Transverse colon (tissue), 4 donors: ENCODE data around the gene KCNJ5.

Experiments used
- EP300 ChIP-seq: sonication (generic); formaldehyde crosslinking; IDR thresholded peaks from one replicate; pipeline ENCODE4 v1.6.1; 2017; ENCODE audit warnings: antibody characterized with exemption, low read depth
- POLR2A ChIP-seq: fragments of 450-650 bp; IDR thresholded peaks from one replicate; pipeline ENCODE4 v1.6.1; 2016; ENCODE audit warnings: antibody characterized with exemption, mild to moderate bottlenecking, moderate library complexity
- POLR2AphosphoS5 ChIP-seq, 3 donors: sonication (generic); formaldehyde crosslinking; IDR thresholded peaks; one replicate each; pipeline ENCODE4 v1.6.1; 2016; ENCODE audit warnings: antibody characterized with exemption in 3 of 3
- TF ChIP-seq, protein P1 (sequence below), 5 experiments: fragments of 200-600 bp in 3 of 5; fragments of 450-650 bp in 2 of 5; sonication (generic) in 3 of 5; IDR thresholded peaks; 1 replicate in 2 of 5; 2 replicates in 3 of 5; pipeline ENCODE4 v1.5.1; 2016 to 2017; ENCODE audit warnings: antibody characterized with exemption in 5 of 5, inconsistent platforms in 3 of 5, mild to moderate bottlenecking in 2 of 5, moderate library complexity in 1 of 5

DNA sequence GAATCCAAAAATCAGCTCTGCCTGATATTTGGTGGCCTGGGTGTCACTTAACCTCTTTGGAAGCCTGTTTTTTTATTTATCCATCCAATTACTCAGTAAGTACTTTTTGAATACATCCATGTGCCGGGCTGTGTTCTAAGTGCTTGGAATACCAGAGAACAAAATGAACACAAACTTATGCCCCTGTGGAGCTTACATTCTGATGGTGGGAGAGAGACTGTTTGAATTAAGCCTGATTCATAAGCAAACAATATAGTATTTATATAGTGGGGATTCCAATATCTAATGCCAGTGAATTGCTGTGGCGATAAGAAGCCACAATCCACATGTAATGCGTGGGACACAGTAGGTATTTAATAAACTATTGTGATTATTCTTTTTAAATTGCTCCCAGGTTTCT, 19.4 kb downstream of the KCNJ5 start:
- TF ChIP-seq POLR2A (no peak), EP300 (no peak), POLR2AphosphoS5 (IDR thresholded peaks at IDR 0.05) (no peak)
- TF ChIP-seq, protein P1, sequence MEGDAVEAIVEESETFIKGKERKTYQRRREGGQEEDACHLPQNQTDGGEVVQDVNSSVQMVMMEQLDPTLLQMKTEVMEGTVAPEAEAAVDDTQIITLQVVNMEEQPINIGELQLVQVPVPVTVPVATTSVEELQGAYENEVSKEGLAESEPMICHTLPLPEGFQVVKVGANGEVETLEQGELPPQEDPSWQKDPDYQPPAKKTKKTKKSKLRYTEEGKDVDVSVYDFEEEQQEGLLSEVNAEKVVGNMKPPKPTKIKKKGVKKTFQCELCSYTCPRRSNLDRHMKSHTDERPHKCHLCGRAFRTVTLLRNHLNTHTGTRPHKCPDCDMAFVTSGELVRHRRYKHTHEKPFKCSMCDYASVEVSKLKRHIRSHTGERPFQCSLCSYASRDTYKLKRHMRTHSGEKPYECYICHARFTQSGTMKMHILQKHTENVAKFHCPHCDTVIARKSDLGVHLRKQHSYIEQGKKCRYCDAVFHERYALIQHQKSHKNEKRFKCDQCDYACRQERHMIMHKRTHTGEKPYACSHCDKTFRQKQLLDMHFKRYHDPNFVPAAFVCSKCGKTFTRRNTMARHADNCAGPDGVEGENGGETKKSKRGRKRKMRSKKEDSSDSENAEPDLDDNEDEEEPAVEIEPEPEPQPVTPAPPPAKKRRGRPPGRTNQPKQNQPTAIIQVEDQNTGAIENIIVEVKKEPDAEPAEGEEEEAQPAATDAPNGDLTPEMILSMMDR (IDR thresholded peaks at IDR 0.05) = no peak
